Measurements from ENCODE around the gene CDH4. TPM values are rescaled to one million over a fixed set of nuclear protein-coding genes. Genes with fewer than 3 reads are reported as not detected.

Gene CDH4
- total RNA-seq, 2 donors from 2014 or later = 0.19 to 0.65 TPM

GRCh38 chr20:61837200-61837599 is 585.1 kb downstream of the CDH4 start:
- intact Hi-C loops (cut with DNase I) = loop anchor here in 1 of 2 donors (10.0 kb wide), 1 partner anchor 658 kb away; no protein-coding TSS in a partner anchor
- peak; percentile 32 for DNase-seq (ENCODE audit: low spot score)

DNA sequence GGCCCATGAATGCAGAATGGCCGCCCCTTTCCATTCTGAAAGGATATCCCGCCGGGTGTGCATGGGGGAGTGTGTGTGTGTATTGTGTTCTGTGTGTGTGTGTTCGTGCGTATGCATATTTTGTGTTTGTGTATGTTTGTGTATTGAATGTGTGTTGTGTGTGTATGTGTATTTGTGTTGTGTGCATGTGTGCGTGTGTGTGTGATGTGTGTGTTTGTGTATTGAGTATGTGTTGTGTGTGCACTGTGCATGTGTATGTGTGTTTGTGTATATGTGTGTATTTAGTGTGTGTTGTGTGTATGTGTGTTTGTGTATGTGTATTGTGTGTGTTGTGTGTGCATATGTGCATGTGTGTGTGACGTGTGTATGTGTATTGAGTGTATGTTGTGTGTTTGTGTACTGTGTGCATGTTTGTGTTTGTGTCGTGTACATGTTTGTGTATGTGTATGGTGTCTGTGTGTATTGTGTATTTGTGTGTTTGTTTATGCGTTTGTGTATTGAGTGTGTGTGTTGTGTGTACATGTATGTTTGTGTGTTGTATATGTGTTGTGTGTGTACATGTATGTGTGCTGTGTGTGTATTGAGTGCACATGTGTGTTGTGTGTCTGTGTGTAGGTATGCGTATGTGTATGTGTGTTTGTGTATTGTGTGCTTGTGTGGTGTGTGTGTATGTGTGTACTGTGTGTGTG is 587.3 kb downstream of the CDH4 start:
- no peak for DNase-seq (ENCODE audit: low spot score)
- intact Hi-C loops (cut with DNase I) = loop anchor here in 1 of 2 donors (10.0 kb wide), 1 partner anchor 655 kb away; no protein-coding TSS in a partner anchor

GRCh38 chr20:61839912-61840778 is 588.1 kb downstream of the CDH4 start:
- intact Hi-C loops (cut with DNase I) = loop anchor here in 1 of 2 donors (10.0 kb wide), 1 partner anchor 655 kb away; no protein-coding TSS in a partner anchor
- peak; percentile 36 for DNase-seq (ENCODE audit: low spot score)

GRCh38 chr20:61840779-61841455 is 588.9 kb downstream of the CDH4 start:
- intact Hi-C loops (cut with DNase I) = no loop called here
- DNase-seq (ENCODE audit: low spot score) = peak; percentile 48

GRCh38 chr20:61841551-61841950 is 589.5 kb downstream of the CDH4 start:
- peak; percentile 58 for DNase-seq (ENCODE audit: low spot score)

GRCh38 chr20:61841966-61842365 is 589.9 kb downstream of the CDH4 start:
- peak; percentile 23 for DNase-seq (ENCODE audit: low spot score)

More at GRCh38 chr20:61841551-61841950, 589.5 kb downstream of the CDH4 start:
- intact Hi-C loops (cut with DNase I) = no loop called here

DNA sequence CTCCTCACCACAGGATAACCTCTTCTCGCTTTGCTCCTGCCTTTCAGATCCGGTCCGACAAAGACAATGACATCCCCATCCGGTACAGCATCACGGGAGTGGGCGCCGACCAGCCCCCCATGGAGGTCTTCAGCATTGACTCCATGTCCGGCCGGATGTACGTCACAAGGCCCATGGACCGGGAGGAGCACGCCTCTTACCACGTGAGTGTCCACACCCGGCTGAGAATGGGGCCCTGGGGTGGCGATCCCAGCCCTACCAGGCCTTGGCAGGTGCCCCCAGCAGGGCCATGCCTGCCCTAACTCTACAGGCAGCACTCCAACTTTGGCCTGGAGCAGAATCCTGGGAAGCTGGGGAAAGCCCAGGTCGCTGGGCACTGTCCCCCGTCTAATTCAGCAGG is 592.6 kb downstream of the CDH4 start:
- intact Hi-C loops (cut with DNase I) = no loop called here
- DNase-seq (ENCODE audit: low spot score) = peak; percentile 74

More at GRCh38 chr20:61841966-61842365, 589.9 kb downstream of the CDH4 start:
- intact Hi-C loops (cut with DNase I) = no loop called here

GRCh38 chr20:61845233-61845671 is 593.2 kb downstream of the CDH4 start:
- intact Hi-C loops (cut with DNase I) = no loop called here
- DNase-seq (ENCODE audit: low spot score) = peak; percentile 70

DNA sequence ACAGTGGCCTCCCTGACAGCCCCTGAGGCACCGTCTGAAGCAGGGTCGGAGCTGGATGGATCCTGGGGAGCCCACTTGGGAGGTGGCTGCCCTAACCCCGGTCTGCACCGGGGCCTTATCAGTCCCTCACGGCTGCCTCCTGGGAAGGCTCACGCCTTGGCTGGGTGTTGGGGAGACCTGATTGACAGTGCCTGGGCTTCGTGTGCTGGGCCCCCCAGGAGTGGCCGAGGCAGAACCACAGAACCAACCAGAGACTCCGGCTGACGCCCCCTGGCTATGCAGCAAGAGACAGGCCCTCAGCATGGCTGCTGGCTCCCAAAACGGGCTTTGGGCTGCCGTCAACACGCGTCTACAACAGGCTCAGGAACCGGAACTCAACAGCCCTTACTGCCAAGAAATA is 594.0 kb downstream of the CDH4 start:
- peak; percentile 76 for DNase-seq (ENCODE audit: low spot score)

DNA sequence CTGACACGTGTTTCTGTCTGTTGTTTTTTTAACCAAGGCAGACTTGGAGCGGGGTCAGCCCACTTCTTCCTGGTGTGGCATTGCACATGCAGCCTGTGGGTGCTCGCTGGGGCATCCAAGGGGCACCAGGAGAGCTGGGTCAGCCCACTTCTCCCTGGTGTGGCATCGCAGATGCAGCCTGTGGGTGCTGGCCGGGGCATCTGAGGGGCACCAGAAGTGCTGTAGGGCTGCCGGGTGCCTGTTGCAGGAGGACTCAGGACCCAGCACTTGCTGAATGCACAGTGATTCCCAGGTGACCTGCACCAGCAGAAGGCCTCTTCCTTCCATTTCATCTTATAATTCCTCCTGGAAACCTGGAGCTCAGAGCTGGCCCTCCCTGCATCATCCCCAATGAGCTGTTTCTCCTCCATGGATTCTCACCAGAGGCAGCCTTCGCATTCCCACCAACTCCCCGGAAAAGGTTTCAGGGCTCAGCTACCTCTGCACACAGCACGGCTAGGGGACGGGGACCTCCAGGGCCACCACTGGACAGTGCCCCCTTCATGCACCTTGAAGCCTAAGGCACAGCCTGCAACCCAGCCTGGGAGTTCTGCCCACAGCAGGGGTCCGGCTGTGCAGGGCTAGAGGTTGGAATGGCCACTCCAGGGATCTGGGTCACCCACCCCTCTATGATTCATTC is 594.8 kb downstream of the CDH4 start:
- intact Hi-C loops (cut with DNase I) = no loop called here
- peak; percentile 64 for DNase-seq (ENCODE audit: low spot score)

More for the DNA sequence above, 594.0 kb downstream of the CDH4 start:
- intact Hi-C loops (cut with DNase I) = no loop called here

DNA sequence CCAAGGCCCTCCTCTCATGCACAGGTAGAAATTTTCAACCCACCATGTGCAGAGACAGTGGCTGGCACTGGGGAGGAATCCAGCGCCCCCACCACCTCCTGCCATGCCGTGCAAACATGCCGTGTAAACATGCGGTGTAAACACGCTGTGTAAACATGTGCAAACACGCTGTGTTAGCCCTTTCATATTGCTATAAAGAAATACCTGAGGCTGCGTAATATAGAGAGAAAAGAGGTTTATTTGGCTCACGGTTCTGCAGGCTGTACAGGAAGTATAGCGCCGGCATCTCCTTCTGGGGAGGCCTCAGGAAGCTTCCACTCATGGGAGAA is 595.3 kb downstream of the CDH4 start:
- peak; percentile 49 for DNase-seq (ENCODE audit: low spot score)
- intact Hi-C loops (cut with DNase I) = no loop called here

DNA sequence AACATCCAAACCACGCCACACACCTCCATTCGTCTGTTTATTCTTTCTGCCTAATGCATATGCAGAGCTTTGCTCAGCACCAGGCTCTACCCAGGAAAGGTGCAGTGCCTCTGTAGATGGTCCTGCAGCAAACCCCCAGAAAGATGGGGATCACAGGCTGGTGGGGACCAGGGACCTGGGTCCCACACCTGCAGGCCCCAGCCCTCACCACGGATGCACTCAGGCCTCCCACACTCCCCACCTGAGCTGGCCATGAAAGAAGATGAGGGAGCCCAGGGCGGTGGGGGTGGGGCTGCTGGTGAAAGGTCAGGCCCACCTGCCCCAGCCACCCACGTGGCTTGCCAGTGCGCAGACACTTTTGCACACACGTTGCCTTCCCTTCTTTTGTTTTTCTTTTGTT is 595.9 kb downstream of the CDH4 start:
- intact Hi-C loops (cut with DNase I) = no loop called here
- DNase-seq (ENCODE audit: low spot score) = peak; percentile 61

DNA sequence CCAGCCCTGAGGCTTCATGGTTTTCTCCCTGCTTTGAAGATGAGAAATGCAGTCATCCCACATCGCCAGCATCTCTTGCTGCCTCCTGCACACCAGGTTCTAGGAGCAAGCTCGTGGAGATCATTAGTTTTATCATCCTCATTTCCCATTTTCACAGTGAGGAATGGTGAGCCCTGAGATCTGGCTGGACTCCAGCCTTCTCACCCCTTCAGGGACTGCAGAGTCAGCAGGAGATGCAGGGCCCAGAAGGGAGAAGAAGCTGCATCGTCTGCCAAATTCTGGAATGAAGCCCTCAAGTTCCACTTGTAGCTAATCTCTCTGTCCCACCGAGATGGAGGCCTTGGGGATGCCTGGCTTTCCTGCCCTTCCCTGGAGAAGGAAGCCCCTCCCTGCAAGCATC is 596.8 kb downstream of the CDH4 start:
- DNase-seq (ENCODE audit: low spot score) = no peak
- intact Hi-C loops (cut with DNase I) = no loop called here

- intact Hi-C loops (cut with DNase I) = no loop called here
- DNase-seq (ENCODE audit: low spot score) = peak; percentile 47
Observed at GRCh38 chr20:61849376-61849775, 597.3 kb downstream of the CDH4 start.

DNA sequence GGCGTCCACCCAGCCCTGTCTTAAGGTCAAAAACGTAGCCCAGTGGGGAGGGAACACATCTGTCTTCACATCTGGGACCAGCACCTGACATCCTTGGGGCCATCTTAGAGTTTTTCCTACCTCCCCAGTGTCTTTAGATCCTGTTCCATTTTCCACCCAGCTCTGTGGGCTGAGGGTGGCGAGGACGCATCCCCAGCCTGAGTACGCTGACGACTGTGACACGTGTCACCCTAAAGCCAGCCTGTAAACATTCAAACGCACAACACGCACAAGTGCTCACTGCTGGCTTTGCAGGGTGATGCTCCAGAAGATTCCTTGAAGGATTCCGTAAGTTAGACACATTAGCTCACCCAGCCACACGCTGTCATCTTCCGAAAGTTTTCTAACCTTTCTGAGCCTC is 597.8 kb downstream of the CDH4 start:
- DNase-seq (ENCODE audit: low spot score) = peak; percentile 35
- intact Hi-C loops (cut with DNase I) = no loop called here

DNA sequence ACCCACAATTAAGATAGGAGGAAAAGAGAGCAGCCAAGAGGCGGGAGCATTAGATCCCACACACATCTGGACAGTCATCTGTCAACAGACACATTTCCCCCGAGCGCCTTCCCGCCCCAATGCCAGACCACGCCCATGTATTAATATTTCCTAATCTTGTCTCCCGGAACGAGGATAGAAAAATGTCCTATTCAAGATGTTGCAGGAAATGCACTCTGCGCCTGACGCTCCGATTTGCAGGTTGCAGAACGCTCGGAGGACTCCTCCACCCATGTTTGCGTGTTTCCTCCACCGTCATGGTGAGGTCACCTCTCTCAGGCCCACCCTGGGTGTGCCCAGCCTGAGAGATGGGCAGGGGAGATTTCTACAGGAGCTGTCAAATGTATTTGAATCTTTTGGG is 598.4 kb downstream of the CDH4 start:
- intact Hi-C loops (cut with DNase I) = no loop called here
- DNase-seq (ENCODE audit: low spot score) = no peak

- DNase-seq (ENCODE audit: low spot score) = no peak
- intact Hi-C loops (cut with DNase I) = no loop called here
Observed at GRCh38 chr20:61850926-61851900, 599.2 kb downstream of the CDH4 start.

Measured in posterior vena cava (tissue), 2 donors.